Measurements from ENCODE around the gene FXYD6.

GRCh38 chr11:117796872-117797529, 79.5 kb downstream of the FXYD6 start, which contains the start of gene DSCAML1:
- TF ChIP-seq BDP1 (IDR thresholded peaks at IDR 0.05; ENCODE audit: insufficient read depth, insufficient read length), result no peak
- TF ChIP-seq POLR2AphosphoS5 (IDR thresholded peaks at IDR 0.05; ENCODE audit: control insufficient read depth, insufficient read depth, low read depth, low read length), result no peak
- TF ChIP-seq TAF1 (IDR thresholded peaks at IDR 0.05; ENCODE audit: control insufficient read depth, extremely low read depth, insufficient read depth, low read length, severe bottlenecking), result no peak
- no peak for TF ChIP-seq RCOR1 (IDR thresholded peaks at IDR 0.05; ENCODE audit: borderline replicate concordance in 1 of 2, low read depth in 2 of 2, low read length in 2 of 2)
- TF ChIP-seq ZNF282 (CRISPR knock-in tag; IDR thresholded peaks at IDR 0.05), result no peak
- TF ChIP-seq POLR2A (conservative IDR thresholded peaks at IDR 0.05), result no peak
- no peak for TF ChIP-seq EZH2 (IDR thresholded peaks at IDR 0.05; ENCODE audit: borderline replicate concordance, low read depth, low read length)
- no peak for TF ChIP-seq CHD2 (IDR thresholded peaks at IDR 0.05; ENCODE audit: low read depth, low read length)
- no peak for TF ChIP-seq CTCF (IDR thresholded peaks at IDR 0.05 in 2 of 3, conservative IDR thresholded peaks at IDR 0.05 in 1 of 3; ENCODE audit: insufficient read depth in 2 of 3, low read depth in 1 of 3, low read length in 3 of 3)
- TF ChIP-seq PURB (CRISPR knock-in tag; IDR thresholded peaks at IDR 0.05; ENCODE audit: low read depth), result no peak
- TF ChIP-seq TEAD2 (tag; IDR thresholded peaks at IDR 0.05), result no peak
- TF ChIP-seq DEAF1 (CRISPR knock-in tag; IDR thresholded peaks at IDR 0.05), result no peak
- no peak for TF ChIP-seq GATAD2A (IDR thresholded peaks at IDR 0.05)
- no peak for TF ChIP-seq HNRNPLL (IDR thresholded peaks at IDR 0.05; ENCODE audit: low read depth, low read length, poor library complexity, severe bottlenecking)

All from K562 (cell line).